ENCODE data around the gene TEKTIP1. TPM values are rescaled to one million over a fixed set of nuclear protein-coding genes. Genes with fewer than 3 reads are reported as not detected.

TEKTIP1 gene
- total RNA-seq (9.2 TPM), polyA plus RNA-seq (ENCODE audit: insufficient read depth, low read depth, low replicate concordance) (1.2 TPM)
- long read RNA-seq, donor 1, result 0 reads
- long read RNA-seq, donor 2, partial matches to known transcripts, result 0 of 1 reads
- long read RNA-seq, donor 2, other reads (novel, unspliced or antisense), result 0 of 1 reads
- long read RNA-seq, donor 3, result 0 reads
- long read RNA-seq, donor 4, result 0 reads
- long read RNA-seq, donor 5, result 0 reads
- long read RNA-seq, donor 6, result 0 reads
- long read RNA-seq, donor 7, partial matches to known transcripts, result 0 of 6 reads
- long read RNA-seq, donor 7, other reads (novel, unspliced or antisense), result 6 of 6 reads
- long read RNA-seq, donor 8, result 0 reads
- long read RNA-seq, donor 9, result 0 reads
- long read RNA-seq, donor 10, partial matches to known transcripts, result 0 of 6 reads
- long read RNA-seq, donor 10, other reads (novel, unspliced or antisense), result 5 of 6 reads

DNA sequence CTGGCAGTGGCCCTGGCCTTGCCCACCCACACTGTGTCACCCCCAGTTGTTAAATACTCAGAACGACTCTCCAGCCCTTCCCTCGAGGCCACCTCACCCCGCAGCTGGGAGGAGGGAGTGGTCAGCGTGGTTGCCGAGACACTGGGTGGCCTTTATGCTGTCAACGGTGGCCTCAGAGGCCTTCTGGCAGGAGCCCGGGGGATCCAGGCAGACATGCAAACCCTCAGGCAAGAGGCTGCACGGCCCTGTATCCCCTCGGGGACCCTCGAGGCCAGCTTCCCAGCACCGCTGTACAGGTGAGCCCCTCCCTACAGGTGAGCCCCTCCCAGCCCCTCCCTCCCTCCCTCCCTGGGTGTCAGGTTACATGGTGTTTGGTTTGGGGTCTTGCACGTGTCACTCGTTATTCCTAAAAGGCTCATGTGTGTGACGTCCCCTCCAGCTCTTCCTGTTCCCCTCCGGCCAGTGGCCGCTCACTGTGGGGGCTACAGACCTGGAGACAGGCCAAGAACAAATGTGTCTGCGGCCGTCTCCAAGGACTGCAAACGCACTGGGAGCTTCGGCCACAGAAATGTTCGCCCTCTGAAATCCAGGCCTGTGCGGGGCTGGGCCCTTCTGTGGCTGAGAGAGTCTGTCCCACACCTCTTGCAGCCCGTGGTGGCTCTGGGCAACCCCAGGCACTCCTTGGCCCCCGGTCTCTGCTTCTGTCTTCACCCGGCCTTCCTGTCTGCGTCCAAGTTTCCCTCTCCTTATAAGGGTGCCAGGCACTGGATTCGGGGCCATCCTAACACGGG is at the start of gene TEKTIP1:
TEKTIP1 (plus strand) TSS at position 210 of the 791 bp plus-strand sequence; CDS start at position 214, 4 bp downstream.
- DNase-seq, result peak in 3 of 5 donors; percentile 24 to 69 (median 46)
- H3K36me3 ChIP-seq (ENCODE audit: control insufficient read depth in 2 of 3, insufficient read depth in 3 of 3, low read length in 3 of 3), result peaks cover 0 to 11% (median 4%) of the 10 kb centered on the region in 3 donors

DNA sequence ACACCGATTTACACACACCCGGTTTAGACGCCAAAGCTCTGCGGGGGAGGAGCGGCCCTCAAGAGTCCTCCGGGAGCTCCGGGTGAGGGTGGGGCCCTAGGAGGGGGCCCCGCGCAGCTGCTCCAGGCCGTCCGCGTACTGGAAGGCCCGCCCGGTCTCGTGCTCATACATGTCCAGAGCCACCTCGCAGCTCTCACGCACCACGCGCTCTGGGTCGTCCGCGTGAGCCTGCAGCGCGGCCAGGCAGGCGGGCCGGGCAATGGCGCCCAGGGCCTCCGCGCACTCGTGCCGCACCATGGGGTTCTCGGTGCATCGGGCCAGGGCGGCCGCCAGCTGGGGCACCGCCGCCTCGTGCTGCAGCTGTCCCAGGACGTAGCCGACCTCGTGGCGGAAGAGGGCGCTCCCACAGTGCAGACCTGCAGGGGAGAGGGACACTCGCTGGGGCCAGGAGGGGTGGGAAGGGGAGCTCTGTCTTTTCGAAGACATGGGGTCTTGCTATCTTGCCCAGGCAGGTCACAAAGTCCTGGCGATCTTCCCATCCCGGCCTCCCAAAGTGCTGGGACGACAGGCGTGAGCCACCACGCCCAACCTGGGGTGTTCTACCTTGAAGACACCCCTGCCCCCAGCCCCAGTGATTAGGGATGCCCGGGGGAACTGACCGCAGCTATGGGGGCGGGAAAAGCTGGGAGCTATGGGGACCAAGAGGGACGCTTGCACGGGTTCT is 47.4 kb upstream of the TEKTIP1 start:
- FAIRE-seq, result no peak
- no peak for DNase-seq

More for the DNA sequence above, at the start of gene TEKTIP1:
- no peaks in the 10 kb centered on the region for H3K4me1 ChIP-seq (ENCODE audit: control insufficient read depth in 2 of 3, insufficient read depth in 2 of 3, low read depth in 1 of 3, low read length in 3 of 3)
- H3K27ac ChIP-seq (ENCODE audit: low read depth in 2 of 2, low read length in 2 of 2), result no peak within 1 kb of the TSS
- TF ChIP-seq, protein P1, sequence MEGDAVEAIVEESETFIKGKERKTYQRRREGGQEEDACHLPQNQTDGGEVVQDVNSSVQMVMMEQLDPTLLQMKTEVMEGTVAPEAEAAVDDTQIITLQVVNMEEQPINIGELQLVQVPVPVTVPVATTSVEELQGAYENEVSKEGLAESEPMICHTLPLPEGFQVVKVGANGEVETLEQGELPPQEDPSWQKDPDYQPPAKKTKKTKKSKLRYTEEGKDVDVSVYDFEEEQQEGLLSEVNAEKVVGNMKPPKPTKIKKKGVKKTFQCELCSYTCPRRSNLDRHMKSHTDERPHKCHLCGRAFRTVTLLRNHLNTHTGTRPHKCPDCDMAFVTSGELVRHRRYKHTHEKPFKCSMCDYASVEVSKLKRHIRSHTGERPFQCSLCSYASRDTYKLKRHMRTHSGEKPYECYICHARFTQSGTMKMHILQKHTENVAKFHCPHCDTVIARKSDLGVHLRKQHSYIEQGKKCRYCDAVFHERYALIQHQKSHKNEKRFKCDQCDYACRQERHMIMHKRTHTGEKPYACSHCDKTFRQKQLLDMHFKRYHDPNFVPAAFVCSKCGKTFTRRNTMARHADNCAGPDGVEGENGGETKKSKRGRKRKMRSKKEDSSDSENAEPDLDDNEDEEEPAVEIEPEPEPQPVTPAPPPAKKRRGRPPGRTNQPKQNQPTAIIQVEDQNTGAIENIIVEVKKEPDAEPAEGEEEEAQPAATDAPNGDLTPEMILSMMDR (IDR thresholded peaks at IDR 0.05; ENCODE audit: borderline replicate concordance, extremely low read depth, insufficient read depth), result no peak
- H3K27me3 ChIP-seq (ENCODE audit: control insufficient read depth, insufficient read depth, low read length), result no peaks in the 10 kb centered on the region
- no peak within 1 kb of the TSS for H3K4me3 ChIP-seq (ENCODE audit: low read length in 3 of 3)
- FAIRE-seq, result no peak
- no peaks in the 10 kb centered on the region for H3K9me3 ChIP-seq (ENCODE audit: control insufficient read depth in 2 of 3, insufficient read depth in 1 of 3, low read length in 3 of 3)
- no peak within 1 kb of the TSS for H3K9ac ChIP-seq (ENCODE audit: low read length in 3 of 3)
- intact Hi-C loops (cut with DNase I), result no loop called here

DNA sequence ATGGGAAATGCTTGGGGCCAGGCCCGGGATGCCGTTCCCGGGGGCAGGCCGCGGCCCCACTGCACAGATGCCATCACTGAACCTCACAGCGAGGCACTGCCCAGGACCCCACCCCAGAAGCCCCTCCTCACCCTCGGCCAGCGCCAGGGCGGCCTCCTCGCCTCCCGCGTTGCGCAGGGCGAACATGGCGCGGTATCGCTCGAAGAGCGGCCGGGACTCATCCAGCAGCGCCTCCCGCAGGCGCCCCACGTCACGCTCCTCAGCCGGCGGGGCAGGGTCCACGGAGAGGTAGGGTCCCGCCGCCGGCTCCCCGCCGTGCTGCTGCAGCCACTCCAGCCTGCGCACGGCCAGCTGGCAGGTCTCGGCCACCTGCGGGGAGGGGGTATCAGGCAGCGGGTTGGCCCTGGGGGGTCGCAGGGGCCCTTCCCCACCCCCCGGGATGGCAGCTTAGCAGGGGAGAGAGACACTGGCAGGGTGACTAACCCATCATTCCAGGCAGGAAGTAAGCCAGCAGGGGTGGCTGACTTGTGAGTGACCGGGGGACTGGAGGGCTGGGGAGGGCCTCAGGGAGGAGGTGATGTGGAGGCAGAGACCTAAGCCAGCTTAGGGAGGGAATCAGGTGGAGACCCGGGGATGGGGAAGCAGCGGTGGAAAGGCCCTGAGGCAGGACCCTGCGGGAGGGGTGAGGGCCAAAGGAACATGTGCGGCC is 46.7 kb upstream of the TEKTIP1 start:
- Histone ChIP-seq H3K27ac (ENCODE audit: low read depth in 2 of 2, low read length in 2 of 2) (no peak overlapping the region), H3K9ac (ENCODE audit: low read length in 3 of 3) (no peak overlapping the region), H3K27me3 (ENCODE audit: control insufficient read depth, insufficient read depth, low read length) (no peaks in the 10 kb centered on the region), H3K36me3 (ENCODE audit: control insufficient read depth in 2 of 3, insufficient read depth in 3 of 3, low read length in 3 of 3) (peaks cover 2 to 14% (median 7%) of the 10 kb centered on the region in 3 donors), H3K4me1 (ENCODE audit: control insufficient read depth in 2 of 3, insufficient read depth in 2 of 3, low read depth in 1 of 3, low read length in 3 of 3) (peaks cover 0 to 2% (median 0%) of the 10 kb centered on the region in 3 donors), H3K4me3 (ENCODE audit: low read length in 3 of 3) (no peak overlapping the region), H3K9me3 (ENCODE audit: control insufficient read depth in 2 of 3, insufficient read depth in 1 of 3, low read length in 3 of 3) (no peaks in the 10 kb centered on the region)
- FAIRE-seq, result no peak
- intact Hi-C loops (cut with DNase I), result no loop called here
- no peak for DNase-seq
- TF ChIP-seq, protein P1 (IDR thresholded peaks at IDR 0.05; ENCODE audit: borderline replicate concordance, extremely low read depth, insufficient read depth), result no peak

More for the DNA sequence above, 47.4 kb upstream of the TEKTIP1 start:
- H3K36me3 ChIP-seq (ENCODE audit: control insufficient read depth in 2 of 3, insufficient read depth in 3 of 3, low read length in 3 of 3), result peaks cover 2 to 14% (median 7%) of the 10 kb centered on the region in 3 donors
- intact Hi-C loops (cut with DNase I), result no loop called here
- no peak overlapping the region for H3K4me3 ChIP-seq (ENCODE audit: low read length in 3 of 3)
- no peak overlapping the region for H3K9ac ChIP-seq (ENCODE audit: low read length in 3 of 3)
- H3K27ac ChIP-seq (ENCODE audit: low read depth in 2 of 2, low read length in 2 of 2), result no peak overlapping the region
- H3K9me3 ChIP-seq (ENCODE audit: control insufficient read depth in 2 of 3, insufficient read depth in 1 of 3, low read length in 3 of 3), result no peaks in the 10 kb centered on the region
- no peaks in the 10 kb centered on the region for H3K27me3 ChIP-seq (ENCODE audit: control insufficient read depth, insufficient read depth, low read length)
- no peaks in the 10 kb centered on the region for H3K4me1 ChIP-seq (ENCODE audit: control insufficient read depth in 2 of 3, insufficient read depth in 2 of 3, low read depth in 1 of 3, low read length in 3 of 3)
- TF ChIP-seq, protein P1 (IDR thresholded peaks at IDR 0.05; ENCODE audit: borderline replicate concordance, extremely low read depth, insufficient read depth), result no peak

Data from kidney (tissue), 22 donors.